ENCODE measurements around the gene DCAKD. TPM values are rescaled to one million over a fixed set of nuclear protein-coding genes. Genes with fewer than 3 reads are reported as not detected.

Gene DCAKD
- total RNA-seq, 2 experiments from 2014 or later = 11.6 to 12.2 TPM

DNA sequence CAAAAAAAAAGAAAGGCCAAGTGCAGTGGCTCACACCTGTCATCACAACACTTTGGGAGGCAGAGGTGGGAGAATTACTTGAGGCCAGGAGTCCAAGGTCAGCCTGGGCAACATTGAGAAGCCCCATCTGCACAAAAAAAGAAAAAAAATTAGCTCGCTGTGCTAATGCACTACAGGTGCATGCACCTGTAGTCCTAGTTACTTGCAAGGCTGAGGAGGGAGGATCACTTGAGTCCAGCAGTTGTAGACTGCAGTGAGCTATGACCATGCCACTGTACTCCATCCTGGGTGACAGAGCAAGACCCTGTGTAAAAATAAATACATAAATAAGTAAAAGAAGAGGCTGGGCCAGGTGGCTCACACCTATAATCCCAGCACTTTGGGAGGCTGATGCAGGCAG lies 39.7 kb downstream of the DCAKD start:
- POLR2A ChIA-PET = no interaction called here
- TF ChIP-seq, protein P1, sequence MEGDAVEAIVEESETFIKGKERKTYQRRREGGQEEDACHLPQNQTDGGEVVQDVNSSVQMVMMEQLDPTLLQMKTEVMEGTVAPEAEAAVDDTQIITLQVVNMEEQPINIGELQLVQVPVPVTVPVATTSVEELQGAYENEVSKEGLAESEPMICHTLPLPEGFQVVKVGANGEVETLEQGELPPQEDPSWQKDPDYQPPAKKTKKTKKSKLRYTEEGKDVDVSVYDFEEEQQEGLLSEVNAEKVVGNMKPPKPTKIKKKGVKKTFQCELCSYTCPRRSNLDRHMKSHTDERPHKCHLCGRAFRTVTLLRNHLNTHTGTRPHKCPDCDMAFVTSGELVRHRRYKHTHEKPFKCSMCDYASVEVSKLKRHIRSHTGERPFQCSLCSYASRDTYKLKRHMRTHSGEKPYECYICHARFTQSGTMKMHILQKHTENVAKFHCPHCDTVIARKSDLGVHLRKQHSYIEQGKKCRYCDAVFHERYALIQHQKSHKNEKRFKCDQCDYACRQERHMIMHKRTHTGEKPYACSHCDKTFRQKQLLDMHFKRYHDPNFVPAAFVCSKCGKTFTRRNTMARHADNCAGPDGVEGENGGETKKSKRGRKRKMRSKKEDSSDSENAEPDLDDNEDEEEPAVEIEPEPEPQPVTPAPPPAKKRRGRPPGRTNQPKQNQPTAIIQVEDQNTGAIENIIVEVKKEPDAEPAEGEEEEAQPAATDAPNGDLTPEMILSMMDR (IDR thresholded peaks at IDR 0.05) = no peak
- Mint-ChIP-seq H3K27ac (no peak overlapping the region), H3K27me3 (peaks cover 44% of the 10 kb centered on the region), H3K36me3 (ENCODE audit: low read depth) (no peaks in the 10 kb centered on the region), H3K4me3 (no peak overlapping the region), H3K4me1 (ENCODE audit: low read depth) (no peaks in the 10 kb centered on the region), H3K9me3 (no peaks in the 10 kb centered on the region)
- no peaks in the 10 kb centered on the region for H3K9me3 ChIP-seq (ENCODE audit: control insufficient read depth in 1 of 2, insufficient read depth in 1 of 2, low read length in 2 of 2)
- H3K27ac ChIP-seq (ENCODE audit: low read depth in 1 of 2, low read length in 2 of 2) = no peak overlapping the region
- ATAC-seq (ENCODE audit: poor library complexity) = no peak
- CTCF ChIA-PET = no interaction called here
- no peak for DNase-seq
- H3K36me3 ChIP-seq (ENCODE audit: insufficient read depth, low read length) = no peaks in the 10 kb centered on the region
- intact Hi-C loops (cut with DNase I, micrococcal nuclease) = no loop called here
- H3K4me3 ChIP-seq (ENCODE audit: low read length) = no peak overlapping the region
- H3K4me1 ChIP-seq (ENCODE audit: insufficient read depth, low read length) = no peaks in the 10 kb centered on the region
- H3K27me3 ChIP-seq (ENCODE audit: control insufficient read depth in 1 of 2, insufficient read depth in 2 of 2, low read length in 2 of 2) = peaks cover 0 to 7% of the 10 kb centered on the region in 2 experiments

DNA sequence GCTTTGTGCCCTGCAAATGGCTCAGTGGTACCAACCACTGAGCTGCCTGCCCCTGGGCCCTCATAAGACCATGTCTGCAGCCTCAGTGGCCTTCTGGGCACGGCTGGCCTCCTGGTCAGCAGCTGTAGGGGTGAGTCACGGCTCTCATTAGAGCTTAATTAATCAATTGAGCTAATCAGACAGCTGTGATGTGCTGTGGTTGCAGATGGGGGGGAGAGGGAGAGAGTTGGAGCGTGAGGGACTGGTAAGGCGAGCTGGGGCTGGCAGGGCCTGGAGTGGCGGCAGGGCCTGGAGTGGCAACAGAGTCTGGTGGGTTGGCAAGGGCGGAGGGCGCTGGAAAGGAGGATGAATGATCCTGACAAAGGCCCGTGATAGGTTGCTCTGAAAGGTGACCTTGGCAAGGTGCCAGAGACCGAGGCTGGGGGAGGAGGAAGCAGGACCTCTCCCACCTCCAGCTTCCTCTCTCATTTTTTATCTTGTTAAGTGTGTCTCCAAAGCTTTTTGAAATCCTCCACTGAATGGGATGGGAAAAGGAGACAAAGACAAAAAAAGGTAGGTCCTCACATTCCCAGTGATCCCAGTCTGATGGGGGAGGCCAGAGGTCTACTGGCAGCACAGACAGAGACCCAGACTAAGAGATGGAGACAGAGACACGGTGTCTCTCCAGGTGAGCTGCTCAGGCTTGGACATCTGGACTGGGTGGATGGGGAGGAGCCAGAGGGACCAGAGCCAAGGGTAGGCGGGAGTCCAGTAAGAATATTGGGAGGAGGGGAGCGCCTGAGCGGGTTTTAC lies 41.6 kb downstream of the DCAKD start:
- Histone ChIP-seq H3K9me3 (ENCODE audit: control insufficient read depth in 1 of 2, insufficient read depth in 1 of 2, low read length in 2 of 2) (no peaks in the 10 kb centered on the region), H3K4me1 (ENCODE audit: insufficient read depth, low read length) (no peaks in the 10 kb centered on the region), H3K27ac (ENCODE audit: low read depth in 1 of 2, low read length in 2 of 2) (no peak overlapping the region), H3K27me3 (ENCODE audit: control insufficient read depth in 1 of 2, insufficient read depth in 2 of 2, low read length in 2 of 2) (peaks cover 0 to 10% of the 10 kb centered on the region in 2 experiments), H3K36me3 (ENCODE audit: insufficient read depth, low read length) (no peaks in the 10 kb centered on the region), H3K4me3 (ENCODE audit: low read length) (no peak overlapping the region)
- no peak for ATAC-seq (ENCODE audit: poor library complexity)
- Mint-ChIP-seq H3K4me3 (no peak overlapping the region), H3K36me3 (ENCODE audit: low read depth) (no peaks in the 10 kb centered on the region), H3K4me1 (ENCODE audit: low read depth) (no peaks in the 10 kb centered on the region), H3K27me3 (peaks cover 36% of the 10 kb centered on the region), H3K27ac (no peak overlapping the region), H3K9me3 (no peaks in the 10 kb centered on the region)
- ChIA-PET CTCF (no interaction called here), POLR2A (no interaction called here)
- DNase-seq = no peak
- TF ChIP-seq, protein P1 (IDR thresholded peaks at IDR 0.05) = no peak
- intact Hi-C loops (cut with DNase I, micrococcal nuclease) = no loop called here

DNA sequence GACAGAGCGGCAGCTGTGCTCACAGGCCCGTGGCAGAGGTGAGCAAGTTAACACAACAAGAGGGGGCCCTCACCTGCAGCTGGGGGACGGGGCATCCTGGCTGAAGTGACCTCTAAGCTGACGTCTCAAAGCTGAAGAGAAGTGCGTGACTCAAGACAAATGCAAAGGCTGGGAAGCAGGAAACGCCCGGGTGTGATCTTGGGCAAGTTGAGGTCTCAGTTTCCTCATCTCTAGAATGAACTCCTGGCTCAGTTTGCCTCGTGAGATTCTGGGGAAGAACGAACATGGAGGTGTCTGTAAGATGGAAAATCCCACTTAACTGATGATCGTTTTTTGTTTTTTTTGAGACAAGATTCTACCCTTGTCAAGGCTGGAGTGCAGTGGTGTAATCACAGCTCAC lies 43.2 kb downstream of the DCAKD start:
- H3K9me3 Mint-ChIP-seq = no peaks in the 10 kb centered on the region
- POLR2A ChIA-PET = no interaction called here
- Histone ChIP-seq H3K9me3 (ENCODE audit: control insufficient read depth in 1 of 2, insufficient read depth in 1 of 2, low read length in 2 of 2) (no peaks in the 10 kb centered on the region), H3K36me3 (ENCODE audit: insufficient read depth, low read length) (no peaks in the 10 kb centered on the region), H3K4me3 (ENCODE audit: low read length) (no peak overlapping the region), H3K4me1 (ENCODE audit: insufficient read depth, low read length) (no peaks in the 10 kb centered on the region), H3K27ac (ENCODE audit: low read depth in 1 of 2, low read length in 2 of 2) (no peak overlapping the region), H3K27me3 (ENCODE audit: control insufficient read depth in 1 of 2, insufficient read depth in 2 of 2, low read length in 2 of 2) (peaks cover 0 to 10% of the 10 kb centered on the region in 2 experiments)
- no peak for ATAC-seq (ENCODE audit: poor library complexity)
- TF ChIP-seq, protein P1 (IDR thresholded peaks at IDR 0.05) = no peak
- H3K4me1 Mint-ChIP-seq (ENCODE audit: low read depth) = no peaks in the 10 kb centered on the region
- no peak for DNase-seq
- no peak overlapping the region for H3K27ac Mint-ChIP-seq
- H3K36me3 Mint-ChIP-seq (ENCODE audit: low read depth) = no peaks in the 10 kb centered on the region
- CTCF ChIA-PET = no interaction called here
- H3K4me3 Mint-ChIP-seq = no peak overlapping the region
- intact Hi-C loops (cut with DNase I, micrococcal nuclease) = no loop called here
- peaks cover 36% of the 10 kb centered on the region for H3K27me3 Mint-ChIP-seq

Measured in CD4-positive, alpha-beta T cell (primary cell).